A549 (cell line): ENCODE results near the gene APOM. TPM values are rescaled to one million over a fixed set of nuclear protein-coding genes. Genes with fewer than 3 reads are reported as not detected.

Experiments
- ATAC-seq, 2 experiments: fragments of 200-7000 bp in 1 of 2; fragments of >200 bp in 1 of 2; cut with Nextera tagmentation in 1 of 2; cut with Tn5 transposase in 1 of 2; 3 replicates each; pipeline versions ENCODE4 v1.8.0 to v1.9.1; 2018 to 2020; ENCODE audit warnings: mild to moderate bottlenecking in 1 of 2, moderate library complexity in 1 of 2
- CTCF ChIA-PET: fragments of 300-600 bp; sonication (Branson Sonifier 250); formaldehyde crosslinking; extraction: SDS; loops from one replicate; lab custom pipeline; 2021; ENCODE audit warnings: antibody characterized with exemption, inconsistent platforms; lab: Yijun Ruan, JAX
- POLR2A ChIA-PET: fragments of 350-600 bp; formaldehyde crosslinking; extraction: SDS; loops from one replicate; lab custom pipeline; 2021; ENCODE audit warnings: antibody characterized with exemption, inconsistent platforms; lab: Yijun Ruan, JAX
- DNase-seq, 2 experiments: peaks; one replicate each; pipeline versions ENCODE4 v3.0.0 to v3.0.0-alpha.2; 2011 to 2016; ENCODE audit warnings: low read depth in 1 of 2, low spot score in 1 of 2
- FAIRE-seq: peaks from 2 replicates; lab custom pipeline; 2011; peaks lifted over from hg19 to GRCh38; lab: Jason Lieb, UNC
- H3K27ac ChIP-seq, 2 experiments: fragments of >200 bp; sonication (Bioruptor Twin); formaldehyde crosslinking; 3 replicates each; pipeline ENCODE4 v1.5.1; 2016 to 2017
- H3K4me1 ChIP-seq: fragments of >200 bp; sonication (Bioruptor Twin); formaldehyde crosslinking; 3 replicates; pipeline ENCODE4 v1.6.1; 2016
- H3K4me2 ChIP-seq: fragments of >200 bp; sonication (Bioruptor Twin); formaldehyde crosslinking; 3 replicates; pipeline ENCODE4 v1.6.1; 2016
- H3K4me3 ChIP-seq: fragments of >200 bp; sonication (Bioruptor Twin); formaldehyde crosslinking; 3 replicates; pipeline ENCODE4 v1.5.1; 2016
- H3K9me3 ChIP-seq: fragments of >200 bp; sonication (Bioruptor Twin); formaldehyde crosslinking; 3 replicates; pipeline ENCODE4 v1.6.1; 2016
- BCL3 ChIP-seq: fragments of >200 bp; sonication (Bioruptor Twin); formaldehyde crosslinking; IDR thresholded peaks from 3 replicates; pipeline ENCODE4 v1.6.1; 2016
- CEBPB ChIP-seq, 2 experiments: fragments of >200 bp in 1 of 2; sonication (Bioruptor Twin) in 1 of 2; formaldehyde crosslinking in 1 of 2; IDR thresholded peaks; 2 replicates each; pipeline ENCODE4 v1.6.1; 2012 to 2016
- CHD2 ChIP-seq: fragments of 150-350 bp; IDR thresholded peaks from 2 replicates; pipeline ENCODE4 v1.6.1; 2014; ENCODE audit warnings: low read length; ENCODE audit not compliant: partially characterized antibody
- E2F6 ChIP-seq: IDR thresholded peaks from 2 replicates; pipeline ENCODE4 v1.6.1; 2012; ENCODE audit warnings: low read depth, borderline replicate concordance
- EHF ChIP-seq: fragments of 250-450 bp; sonication (Bioruptor Pico); IDR thresholded peaks from 2 replicates; pipeline ENCODE4 v1.5.0; 2020; ENCODE audit warnings: mild to moderate bottlenecking
- EHMT2 ChIP-seq: fragments of 200-600 bp; sonication (generic); IDR thresholded peaks from 2 replicates; pipeline ENCODE4 v1.6.1; 2016; ENCODE audit warnings: antibody characterized with exemption, low read depth, mild to moderate bottlenecking, moderate library complexity
- FOXS1 ChIP-seq: fragments of 250-450 bp; sonication (Bioruptor Pico); IDR thresholded peaks from 2 replicates; pipeline ENCODE4 v1.5.0; 2020; ENCODE audit warnings: mild to moderate bottlenecking, moderate library complexity
- HOXB5 ChIP-seq: fragments of 250-450 bp; sonication (Bioruptor Pico); IDR thresholded peaks from 2 replicates; pipeline ENCODE4 v1.5.0; 2020; ENCODE audit warnings: mild to moderate bottlenecking, moderate library complexity
- JUN ChIP-seq, 2 experiments: fragments of >200 bp; sonication (Bioruptor Twin); formaldehyde crosslinking; IDR thresholded peaks; 2 replicates in 1 of 2; 3 replicates in 1 of 2; pipeline ENCODE4 v1.6.1; 2016 to 2017
- KDM1A ChIP-seq: fragments of 200-600 bp; sonication (generic); IDR thresholded peaks from 2 replicates; pipeline ENCODE4 v1.6.1; 2016; ENCODE audit warnings: low read depth, mild to moderate bottlenecking
- KDM5A ChIP-seq: fragments of 200-600 bp; sonication (generic); IDR thresholded peaks from 2 replicates; pipeline ENCODE4 v1.6.1; 2016; ENCODE audit warnings: antibody characterized with exemption, mild to moderate bottlenecking
- NFE2L2 ChIP-seq: fragments of 150-350 bp; conservative IDR thresholded peaks from 2 replicates; pipeline ENCODE4 v1.6.1; 2014; ENCODE audit warnings: low read length
- NPAS2 ChIP-seq: fragments of 250-450 bp; sonication (Bioruptor Pico); IDR thresholded peaks from 2 replicates; pipeline ENCODE4 v1.8.0; 2022; ENCODE audit warnings: mild to moderate bottlenecking, moderate library complexity, borderline replicate concordance
- PBX3 ChIP-seq: IDR thresholded peaks from 2 replicates; pipeline ENCODE4 v1.6.1; 2012
- PHF8 ChIP-seq: fragments of 200-600 bp; sonication (generic); IDR thresholded peaks from 2 replicates; pipeline ENCODE4 v1.6.1; 2016; ENCODE audit warnings: low read depth, mild to moderate bottlenecking, antibody characterized with exemption, moderate library complexity, borderline replicate concordance
- RARB ChIP-seq: fragments of 250-450 bp; sonication (Bioruptor Pico); IDR thresholded peaks from 2 replicates; pipeline ENCODE4 v1.8.0; 2021; ENCODE audit warnings: mild to moderate bottlenecking, moderate library complexity
- REST ChIP-seq: fragments of 200-600 bp; sonication (generic); IDR thresholded peaks from 2 replicates; pipeline ENCODE4 v1.6.1; 2016; ENCODE audit warnings: antibody characterized with exemption, mild to moderate bottlenecking, moderate library complexity
- SMC3 ChIP-seq: fragments of >200 bp; sonication (Bioruptor Twin); formaldehyde crosslinking; IDR thresholded peaks from 3 replicates; pipeline ENCODE4 v1.6.1; 2018; ENCODE audit warnings: inconsistent platforms
- TP53 ChIP-seq: fragments of 250-450 bp; sonication (Bioruptor Pico); IDR thresholded peaks from 2 replicates; pipeline ENCODE4 v1.5.0; 2021; ENCODE audit warnings: mild to moderate bottlenecking, moderate library complexity
- ZNF302 ChIP-seq: fragments of 250-450 bp; sonication (Bioruptor Pico); IDR thresholded peaks from 2 replicates; pipeline ENCODE4 v1.9.0; 2021; ENCODE audit warnings: inconsistent platforms, mild to moderate bottlenecking, moderate library complexity
- WGBS: methylation state at CpG from one replicate; pipeline ENCODE4 v1.1.6; 2017; ENCODE audit errors: missing lambda C conversion rate; 5-methylcytosine and 5-hydroxymethylcytosine counted together
- polyA plus RNA-seq, 4 experiments: library from polyadenylated mRNA; depleted of rRNA in 3 of 4; stranded (reverse); fragments of >200 nt; fragmentation: RNase III in 1 of 4; extraction: RNeasy Plus Mini Kit Qiagen cat#74134 plus additional on column Dnase treatment in 1 of 4; gene quantifications; 2 replicates in 3 of 4; 3 replicates in 1 of 4; pipeline ENCODE4 v1.2.3, GENCODE V29; 2011 to 2017

The APOM gene
- polyA plus RNA-seq, 2 of the 4 experiments (the other 2 are of a cell fraction): 1.5 to 2.6 TPM

- H3K27ac ChIP-seq: peak overlapping the region in 1 of 2 experiments; percentile 99; a peak in 2 of 6 replicates
- DNase-seq: no peak
- FAIRE-seq: no peak
- H3K4me1 ChIP-seq: peaks cover 28% of the 10 kb centered on the region
- CTCF ChIA-PET: no interaction called here
- TF ChIP-seq NFE2L2 (no peak), CHD2 (no peak), EHMT2 (no peak), EHF (CRISPR knock-in tag) (no peak), HOXB5 (CRISPR knock-in tag) (no peak), RARB (CRISPR knock-in tag) (no peak), E2F6 (no peak), CEBPB (IDR thresholded peaks at IDR 0.05) (no peak), TP53 (CRISPR knock-in tag) (no peak), ZNF302 (CRISPR knock-in tag) (no peak), SMC3 (no peak)
- TF ChIP-seq, all 56 proteins: peak for 0
- no peaks in the 10 kb centered on the region for H3K9me3 ChIP-seq
- POLR2A ChIA-PET: interaction anchor here (0.6 to 0.7 kb wide), 2 partner anchors 44 to 120 kb away, joined by 3 to 6 read pairs; partner anchors contain the start of gene ABHD16A
- ATAC-seq: no peak
- peak overlapping the region; percentile 91; the same call in 2 of the 3 replicates for H3K4me3 ChIP-seq
- 77% methylated on average over 4 of the region's 13 CpGs for WGBS
- peak overlapping the region; percentile 99 for H3K4me2 ChIP-seq
Observed at GRCh38 chr6:31658983-31659648, 3.4 kb downstream of the APOM start.

GRCh38 chr6:31659649-31660380, 4.1 kb downstream of the APOM start:
- ChIA-PET CTCF (interaction anchor here (1.1 kb wide), 1 partner anchor 7 kb away, joined by 3 read pairs; the partner anchor contains the start of gene BAG6), POLR2A (interaction anchor here (0.6 to 1.5 kb wide), 7 partner anchors 8 to 239 kb away, joined by 3 to 11 read pairs (median 4); partner anchors contain the start of genes DDX39B, HSPA1A, HSPA1B and HSPA1L)
- no peaks in the 10 kb centered on the region for H3K9me3 ChIP-seq
- no peak for TF ChIP-seq KDM5A
- peak; percentile 60 for TF ChIP-seq REST
- H3K4me2 ChIP-seq: peak overlapping the region; percentile 99
- peak in 1 of 2 experiments; percentile 7; a peak in 2 of 6 replicates for ATAC-seq
- no CpG with 5 or more reads among the region's 13 CpGs for WGBS
- peak overlapping the region; percentile 93 to 99 for H3K27ac ChIP-seq
- peak overlapping the region; percentile 91 for H3K4me3 ChIP-seq
- no peak for FAIRE-seq
- peaks cover 31% of the 10 kb centered on the region for H3K4me1 ChIP-seq
- DNase-seq: no peak

GRCh38 chr6:31660381-31661261, 4.9 kb downstream of the APOM start, which contains the start of gene C6orf47:
C6orf47 (minus strand) TSS chr6:31660778; CDS start chr6:31659947, 831 bp downstream.
- Histone ChIP-seq H3K4me2 (peak within 1 kb of the TSS; percentile 99), H3K4me3 (peak within 1 kb of the TSS; percentile 91), H3K9me3 (no peaks in the 10 kb centered on the region), H3K27ac (peak within 1 kb of the TSS; percentile 93 to 99), H3K4me1 (peaks cover 31% of the 10 kb centered on the region)
- FAIRE-seq (no peak), ATAC-seq (peak; percentile 71 to 86), DNase-seq (peak; percentile 72 to 73)
- ChIA-PET CTCF (interaction anchor here (0.6 to 1.5 kb wide), 4 partner anchors 8 to 315 kb away, joined by 3 to 4 read pairs (median 4); partner anchors contain the start of gene BAG6), POLR2A (interaction anchor here (0.6 to 1.5 kb wide), 8 partner anchors 9 to 238 kb away, joined by 3 to 11 read pairs (median 4); partner anchors contain the start of genes DDX39B, HSPA1A, HSPA1B and HSPA1L)
- WGBS: 2% methylated on average over 19 of the region's 52 CpGs
- TF ChIP-seq NPAS2 (CRISPR knock-in tag) (no peak), PHF8 (peak; percentile 81; the same call in 1 of the 2 replicates), FOXS1 (CRISPR knock-in tag) (no peak), PBX3 (peak; percentile 54; the same call in 1 of the 2 replicates), JUN (IDR thresholded peaks at IDR 0.05) (peak in 1 of 2 experiments; percentile 80; a peak in 2 of 5 replicates), E2F6 (peak; percentile 34; the same call in 1 of the 2 replicates), KDM1A (no peak), BCL3 (peak; percentile 71; the same call in 1 of the 3 replicates)
